Measurements from ENCODE around the gene CSNK1G1.

- TF ChIP-seq CTCF (IDR thresholded peaks at IDR 0.05) (no peak), POLR2A (IDR thresholded peaks at IDR 0.05) (no peak)
Measured at GRCh38 chr15:64251658-64252057, 104.3 kb downstream of the CSNK1G1 start.
